DOHH2 (cell line): ENCODE measurements around the gene FSD1L.

Experiments used
- H3F3A ChIP-seq: fragments of 200-600 bp; sonication (generic), shearing (Covaris generic); 2 replicates; pipeline ENCODE4 v1.6.0; 2016; ENCODE audit warnings: antibody characterized with exemption, mild to moderate bottlenecking; ENCODE audit not compliant: control insufficient read depth, insufficient read depth
- H3K27ac ChIP-seq: fragments of 200-600 bp; sonication (generic); 2 replicates; pipeline ENCODE4 v1.5.1; 2014; ENCODE audit warnings: low read depth, mild to moderate bottlenecking, low read length, moderate library complexity
- H3K27me3 ChIP-seq: fragments of 200-600 bp; sonication (generic); 2 replicates; pipeline ENCODE4 v1.6.1; 2014; ENCODE audit warnings: mild to moderate bottlenecking, low read length, mixed read lengths; ENCODE audit not compliant: control insufficient read depth
- H3K36me3 ChIP-seq: fragments of 200-600 bp; sonication (generic); 2 replicates; pipeline ENCODE4 v1.6.1; 2014; ENCODE audit warnings: mild to moderate bottlenecking, low read length, moderate library complexity, mixed read lengths; ENCODE audit not compliant: control insufficient read depth
- H3K4me1 ChIP-seq: fragments of 200-600 bp; sonication (generic); 2 replicates; pipeline ENCODE4 v1.6.1; 2014; ENCODE audit warnings: mild to moderate bottlenecking, low read length, mixed read lengths; ENCODE audit not compliant: control insufficient read depth
- H3K4me2 ChIP-seq: fragments of 200-600 bp; sonication (generic); 2 replicates; pipeline ENCODE4 v1.6.0; 2014; ENCODE audit warnings: mild to moderate bottlenecking, low read length, moderate library complexity
- H3K4me3 ChIP-seq: fragments of 200-600 bp; sonication (generic); 2 replicates; pipeline ENCODE4 v1.5.1; 2014; ENCODE audit warnings: mild to moderate bottlenecking, low read length, mixed read lengths
- H3K79me2 ChIP-seq: fragments of 200-600 bp; sonication (generic); 2 replicates; pipeline ENCODE4 v1.6.1; 2014; ENCODE audit warnings: mild to moderate bottlenecking, low read length, mixed read lengths; ENCODE audit not compliant: control insufficient read depth
- H3K9me2 ChIP-seq: fragments of 200-600 bp; sonication (generic); replicated peaks from 2 replicates; pipeline ENCODE4 v1.6.1; 2014; ENCODE audit warnings: mild to moderate bottlenecking, low read length, mixed read lengths; ENCODE audit not compliant: control insufficient read depth
- H3K9me3 ChIP-seq: fragments of 200-600 bp; sonication (generic); 2 replicates; pipeline ENCODE4 v1.6.1; 2014; ENCODE audit warnings: antibody characterized with exemption, low read length, mixed read lengths; ENCODE audit not compliant: control insufficient read depth, insufficient read depth
- H4K20me1 ChIP-seq: fragments of 200-600 bp; sonication (generic); 2 replicates; pipeline ENCODE4 v1.6.0; 2014; ENCODE audit warnings: low read depth, mild to moderate bottlenecking, antibody characterized with exemption, low read length, moderate library complexity; ENCODE audit not compliant: control insufficient read depth, insufficient read depth
- EZH2phosphoT487 ChIP-seq: fragments of 200-600 bp; sonication (generic); IDR thresholded peaks from 2 replicates; pipeline ENCODE4 v1.6.1; 2017; ENCODE audit warnings: borderline replicate concordance, mild to moderate bottlenecking, antibody characterized with exemption, low read length, moderate library complexity, mixed read lengths
- TF ChIP-seq, protein P1 (sequence below): fragments of 200-600 bp; sonication (generic); IDR thresholded peaks from one replicate; pipeline ENCODE4 v1.5.1; 2014; ENCODE audit warnings: antibody characterized with exemption, mild to moderate bottlenecking, low read depth, low read length; ENCODE audit not compliant: poor library complexity, severe bottlenecking

Gene FSD1L

DNA sequence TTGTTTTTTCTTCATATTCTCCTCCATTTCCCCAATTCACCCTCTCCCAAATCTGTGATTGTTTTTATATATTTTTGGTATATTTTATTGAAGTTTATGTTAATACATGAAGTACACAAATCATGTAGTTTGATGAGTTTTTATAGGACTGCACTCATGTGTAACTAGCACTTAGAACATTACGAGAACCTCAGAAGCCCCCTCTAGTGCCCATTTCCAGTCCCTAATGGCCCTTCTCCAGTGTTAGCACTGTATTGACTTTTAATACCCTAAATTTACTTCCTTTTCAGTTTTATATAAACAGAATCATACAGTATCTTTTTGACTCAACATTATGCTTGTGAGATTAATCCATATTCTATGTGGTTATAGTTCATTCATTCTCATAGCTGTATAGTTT, 91.6 kb downstream of the FSD1L start:
- no peaks in the 10 kb centered on the region for H3K4me1 ChIP-seq
- H3K9me2 ChIP-seq: no peaks in the 10 kb centered on the region
- H3K36me3 ChIP-seq: no peaks in the 10 kb centered on the region
- no peaks in the 10 kb centered on the region for H4K20me1 ChIP-seq
- H3F3A ChIP-seq: no peaks in the 10 kb centered on the region
- H3K9me3 ChIP-seq: no peaks in the 10 kb centered on the region
- TF ChIP-seq EZH2phosphoT487: no peak
- TF ChIP-seq, protein P1, sequence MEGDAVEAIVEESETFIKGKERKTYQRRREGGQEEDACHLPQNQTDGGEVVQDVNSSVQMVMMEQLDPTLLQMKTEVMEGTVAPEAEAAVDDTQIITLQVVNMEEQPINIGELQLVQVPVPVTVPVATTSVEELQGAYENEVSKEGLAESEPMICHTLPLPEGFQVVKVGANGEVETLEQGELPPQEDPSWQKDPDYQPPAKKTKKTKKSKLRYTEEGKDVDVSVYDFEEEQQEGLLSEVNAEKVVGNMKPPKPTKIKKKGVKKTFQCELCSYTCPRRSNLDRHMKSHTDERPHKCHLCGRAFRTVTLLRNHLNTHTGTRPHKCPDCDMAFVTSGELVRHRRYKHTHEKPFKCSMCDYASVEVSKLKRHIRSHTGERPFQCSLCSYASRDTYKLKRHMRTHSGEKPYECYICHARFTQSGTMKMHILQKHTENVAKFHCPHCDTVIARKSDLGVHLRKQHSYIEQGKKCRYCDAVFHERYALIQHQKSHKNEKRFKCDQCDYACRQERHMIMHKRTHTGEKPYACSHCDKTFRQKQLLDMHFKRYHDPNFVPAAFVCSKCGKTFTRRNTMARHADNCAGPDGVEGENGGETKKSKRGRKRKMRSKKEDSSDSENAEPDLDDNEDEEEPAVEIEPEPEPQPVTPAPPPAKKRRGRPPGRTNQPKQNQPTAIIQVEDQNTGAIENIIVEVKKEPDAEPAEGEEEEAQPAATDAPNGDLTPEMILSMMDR: peak; percentile 19
- H3K27me3 ChIP-seq: no peaks in the 10 kb centered on the region
- no peak overlapping the region for H3K4me2 ChIP-seq
- H3K79me2 ChIP-seq: no peaks in the 10 kb centered on the region
- H3K4me3 ChIP-seq: no peak overlapping the region
- H3K27ac ChIP-seq: no peak overlapping the region

GRCh38 chr9:105541838-105542237, 94.0 kb downstream of the FSD1L start:
- Histone ChIP-seq H3K4me2 (no peak overlapping the region), H3K27ac (no peak overlapping the region)
- TF ChIP-seq, protein P1: no peak
- TF ChIP-seq EZH2phosphoT487: no peak

GRCh38 chr9:105554042-105554441, 106.2 kb downstream of the FSD1L start:
- H3K79me2 ChIP-seq: peaks cover 10% of the 10 kb centered on the region
- no peak for TF ChIP-seq EZH2phosphoT487
- TF ChIP-seq, protein P1: no peak
- H3K36me3 ChIP-seq: no peaks in the 10 kb centered on the region
- no peaks in the 10 kb centered on the region for H4K20me1 ChIP-seq
- no peak overlapping the region for H3K4me2 ChIP-seq
- no peak overlapping the region for H3K27ac ChIP-seq
- H3K4me1 ChIP-seq: peaks cover 6% of the 10 kb centered on the region
- H3K27me3 ChIP-seq: no peaks in the 10 kb centered on the region
- H3K9me2 ChIP-seq: no peaks in the 10 kb centered on the region
- H3F3A ChIP-seq: peaks cover 5% of the 10 kb centered on the region; the same call in 1 of the 2 replicates
- H3K4me3 ChIP-seq: no peak overlapping the region
- H3K9me3 ChIP-seq: no peaks in the 10 kb centered on the region

More at GRCh38 chr9:105541838-105542237, 94.0 kb downstream of the FSD1L start:
- Histone ChIP-seq H3K4me1 (no peaks in the 10 kb centered on the region), H3K36me3 (peaks cover 2% of the 10 kb centered on the region; the same call in 1 of the 2 replicates), H3K27me3 (no peaks in the 10 kb centered on the region), H3K79me2 (no peaks in the 10 kb centered on the region), H4K20me1 (no peaks in the 10 kb centered on the region), H3K4me3 (no peak overlapping the region), H3K9me2 (no peaks in the 10 kb centered on the region), H3F3A (no peaks in the 10 kb centered on the region), H3K9me3 (no peaks in the 10 kb centered on the region)
